Measurements from ENCODE around the gene BMP3.

Gene BMP3

DNA sequence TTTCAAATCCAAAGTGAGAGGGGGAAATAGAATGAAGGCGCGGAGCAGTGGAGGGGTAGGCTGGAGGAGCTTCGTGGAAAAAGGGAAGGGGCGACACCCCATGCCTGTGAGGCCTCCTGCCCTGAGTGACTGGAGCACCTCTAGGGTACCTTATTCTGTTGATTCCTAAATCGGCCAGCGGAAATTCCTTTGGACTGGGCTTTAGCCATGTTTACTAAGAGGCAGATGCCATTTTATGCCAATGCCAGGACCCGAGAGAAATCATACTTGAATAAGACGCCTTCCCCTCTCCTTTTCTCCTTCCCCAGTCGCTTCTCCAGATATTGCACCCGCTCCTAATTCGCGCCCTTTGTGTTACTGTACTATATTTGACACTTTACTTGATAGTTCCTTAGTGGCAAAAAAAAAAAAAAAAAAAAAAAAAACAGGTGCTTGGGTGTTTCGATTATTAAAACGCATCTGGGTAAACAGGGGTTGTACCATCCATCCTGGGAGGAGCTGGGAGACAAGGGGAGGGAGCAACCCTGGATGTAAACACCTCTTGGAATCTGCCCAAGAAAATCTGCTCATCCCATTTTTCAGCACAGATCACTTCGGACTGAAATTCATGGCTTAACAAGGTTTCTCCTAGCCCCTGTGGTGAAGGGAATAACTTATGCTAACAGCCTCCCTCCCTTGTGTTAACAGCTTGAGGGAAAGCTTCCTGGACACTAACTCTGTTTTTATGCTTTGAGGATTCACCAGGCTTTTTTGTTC is 1.5 kb downstream of the BMP3 start:
- no peak for DNase-seq (ENCODE audit: low read depth)
- H3K4me3 ChIP-seq (ENCODE audit: low read depth, low read length) = no peak overlapping the region
- TF ChIP-seq CTCF (IDR thresholded peaks at IDR 0.05; ENCODE audit: insufficient read depth, low read depth, low read length, missing control alignments) = no peak

GRCh38 chr4:81032771-81033684 is 2.5 kb downstream of the BMP3 start:
- DNase-seq (ENCODE audit: low read depth) = no peak
- H3K4me3 ChIP-seq (ENCODE audit: low read depth, low read length) = no peak overlapping the region
- no peak for TF ChIP-seq CTCF (IDR thresholded peaks at IDR 0.05; ENCODE audit: insufficient read depth, low read depth, low read length, missing control alignments)

DNA sequence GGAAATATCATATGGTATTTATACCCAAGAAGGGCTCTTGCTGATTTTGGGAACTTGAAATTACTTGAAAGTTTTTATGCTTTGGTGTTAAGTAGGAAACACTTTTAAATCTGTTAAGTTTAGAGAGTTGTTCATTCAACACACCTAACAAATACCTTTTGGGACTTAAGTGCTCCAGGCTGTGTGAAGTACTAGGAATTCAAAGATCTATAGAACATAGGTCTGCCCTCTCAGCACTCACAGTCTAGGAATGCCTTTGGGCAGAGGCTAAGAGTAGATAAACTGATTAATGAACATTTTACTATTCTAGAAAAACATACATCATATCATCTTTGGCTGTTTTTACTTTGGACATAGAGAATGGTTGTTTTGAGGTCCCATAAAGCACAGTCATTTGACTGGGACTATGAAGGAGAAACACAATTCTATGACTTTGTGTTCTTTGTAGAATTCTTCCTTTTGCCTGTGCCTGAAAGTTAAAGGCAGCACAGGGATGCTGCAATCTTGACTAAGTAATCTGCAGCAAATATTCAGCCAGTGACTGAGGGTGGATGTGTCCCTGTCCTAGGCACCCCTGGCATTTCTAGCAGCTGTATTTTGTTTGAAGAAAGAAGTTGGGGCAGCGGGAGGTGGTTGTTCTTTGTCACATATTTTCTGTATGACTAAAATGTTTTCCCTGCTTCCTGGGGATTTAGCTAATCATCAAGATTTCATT is 8.3 kb downstream of the BMP3 start:
- no peak overlapping the region for H3K4me3 ChIP-seq (ENCODE audit: low read depth, low read length)
- no peak for DNase-seq (ENCODE audit: low read depth)
- TF ChIP-seq CTCF (IDR thresholded peaks at IDR 0.05; ENCODE audit: insufficient read depth, low read depth, low read length, missing control alignments) = no peak

DNA sequence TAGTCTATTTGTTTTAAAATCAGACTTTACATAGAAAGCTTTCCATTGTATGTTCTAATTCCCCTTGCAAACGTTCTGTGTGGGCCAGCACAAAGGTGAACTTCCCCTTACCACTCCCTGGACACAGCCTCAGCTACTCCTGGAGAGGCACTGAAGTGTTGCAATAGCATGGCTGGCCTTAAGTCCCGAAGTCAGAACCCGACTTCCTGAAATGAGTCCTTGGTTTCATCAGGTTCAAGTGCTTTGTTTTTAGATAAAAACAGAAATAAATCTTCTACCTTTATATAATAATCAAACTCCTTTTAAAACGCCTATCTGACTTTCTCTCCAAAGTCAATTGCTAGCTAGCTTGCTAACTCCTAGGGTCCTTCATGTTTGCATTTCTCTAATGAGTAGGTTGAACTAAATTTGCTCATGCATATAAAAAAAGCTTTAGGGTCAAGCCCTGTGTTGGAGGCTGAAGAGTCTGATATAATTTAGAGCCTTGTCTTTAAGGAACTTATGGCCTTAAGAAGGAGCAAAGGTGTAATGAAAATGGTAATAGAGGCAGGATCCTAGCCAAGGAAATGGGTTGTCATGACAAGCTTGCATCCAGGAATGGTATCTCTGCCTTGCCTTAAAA is 9.0 kb downstream of the BMP3 start:
- no peak for TF ChIP-seq CTCF (IDR thresholded peaks at IDR 0.05; ENCODE audit: insufficient read depth, low read depth, low read length, missing control alignments)
- peak; percentile 28 for DNase-seq (ENCODE audit: low read depth)
- H3K4me3 ChIP-seq (ENCODE audit: low read depth, low read length) = no peak overlapping the region

GRCh38 chr4:81040012-81040659 is 9.6 kb downstream of the BMP3 start:
- peak; percentile 59 for TF ChIP-seq CTCF (IDR thresholded peaks at IDR 0.05; ENCODE audit: insufficient read depth, low read depth, low read length, missing control alignments)
- H3K4me3 ChIP-seq (ENCODE audit: low read depth, low read length) = no peak overlapping the region
- peak; percentile 39 for DNase-seq (ENCODE audit: low read depth)

Measured in GM12865 (cell line).